ENCODE results near the gene IFIT3. TPM values are rescaled to one million over a fixed set of nuclear protein-coding genes. Genes with fewer than 3 reads are reported as not detected.

IFIT3 gene
- total RNA-seq, 3 donors from 2014 or later (not counting 1 experiment from before 2014, with no cell fraction given) = 12.0 to 31.7 (median 12.2) TPM

DNA sequence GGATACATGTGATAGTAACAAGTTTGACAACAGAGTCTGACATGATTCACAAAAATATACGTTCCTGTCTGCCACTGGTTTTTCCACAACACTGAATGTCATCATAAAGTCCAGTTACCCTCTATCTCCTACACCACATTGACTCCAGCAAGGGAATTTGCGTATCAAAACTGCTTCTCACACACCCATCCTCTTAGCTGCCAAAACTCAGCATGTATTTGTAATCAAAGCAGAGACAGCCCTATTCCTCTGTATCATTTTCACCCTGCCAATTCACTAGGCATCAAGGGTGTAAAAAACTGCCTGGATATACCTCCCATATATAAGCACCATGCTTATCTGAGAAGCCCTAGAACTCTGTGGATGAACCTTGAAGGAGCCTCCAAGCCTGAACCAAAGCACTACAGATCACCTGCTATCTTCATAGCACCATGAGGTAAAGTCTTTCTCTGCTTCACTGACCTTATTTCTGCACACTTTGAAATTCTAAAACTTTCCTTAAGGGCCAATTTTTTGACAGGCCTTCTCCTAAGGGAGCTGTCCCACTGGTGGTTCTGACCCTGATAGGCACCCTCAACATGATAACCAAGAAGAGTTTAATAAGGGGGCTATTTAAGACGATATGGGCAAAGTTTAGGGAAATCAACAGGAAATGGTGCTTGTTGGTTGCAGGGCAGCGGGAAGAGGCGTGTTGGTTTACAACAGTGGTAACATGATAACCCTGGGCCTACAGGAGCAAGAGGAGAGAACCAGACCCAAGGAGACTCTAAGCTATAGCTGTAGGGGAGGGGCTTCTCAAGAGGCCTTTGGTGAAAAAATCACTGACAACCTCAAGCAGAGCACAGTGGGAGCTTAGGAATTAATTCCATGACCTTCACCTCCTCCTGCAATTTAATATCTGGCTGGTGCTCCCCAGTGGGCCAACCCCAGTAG is 50.2 kb downstream of the IFIT3 start, which contains the start of gene IFIT1B:
Gene IFIT1B (plus strand): TSS at position 352 of the 933 bp plus-strand sequence. CDS start 80 bp downstream, at position 432.
- no peak within 1 kb of the TSS for H3K27ac Mint-ChIP-seq
- no peaks in the 10 kb centered on the region for H3K36me3 Mint-ChIP-seq
- no peak for DNase-seq
- Histone ChIP-seq H3K9me3 (ENCODE audit: control insufficient read depth, insufficient read depth, low read length) (no peaks in the 10 kb centered on the region), H3K4me3 (ENCODE audit: low read length) (no peak within 1 kb of the TSS), H3K4me1 (ENCODE audit: control insufficient read depth, insufficient read depth, low read length) (no peaks in the 10 kb centered on the region), H3K36me3 (ENCODE audit: control insufficient read depth, insufficient read depth, low read length) (no peaks in the 10 kb centered on the region), H3K27me3 (ENCODE audit: control insufficient read depth, insufficient read depth, low read length) (no peaks in the 10 kb centered on the region), H3K27ac (ENCODE audit: low read length) (no peak within 1 kb of the TSS)
- peaks cover 3 to 10% of the 10 kb centered on the region in 2 donors for H3K27me3 Mint-ChIP-seq (ENCODE audit: low read depth in 2 of 2)
- TF ChIP-seq, protein P1, sequence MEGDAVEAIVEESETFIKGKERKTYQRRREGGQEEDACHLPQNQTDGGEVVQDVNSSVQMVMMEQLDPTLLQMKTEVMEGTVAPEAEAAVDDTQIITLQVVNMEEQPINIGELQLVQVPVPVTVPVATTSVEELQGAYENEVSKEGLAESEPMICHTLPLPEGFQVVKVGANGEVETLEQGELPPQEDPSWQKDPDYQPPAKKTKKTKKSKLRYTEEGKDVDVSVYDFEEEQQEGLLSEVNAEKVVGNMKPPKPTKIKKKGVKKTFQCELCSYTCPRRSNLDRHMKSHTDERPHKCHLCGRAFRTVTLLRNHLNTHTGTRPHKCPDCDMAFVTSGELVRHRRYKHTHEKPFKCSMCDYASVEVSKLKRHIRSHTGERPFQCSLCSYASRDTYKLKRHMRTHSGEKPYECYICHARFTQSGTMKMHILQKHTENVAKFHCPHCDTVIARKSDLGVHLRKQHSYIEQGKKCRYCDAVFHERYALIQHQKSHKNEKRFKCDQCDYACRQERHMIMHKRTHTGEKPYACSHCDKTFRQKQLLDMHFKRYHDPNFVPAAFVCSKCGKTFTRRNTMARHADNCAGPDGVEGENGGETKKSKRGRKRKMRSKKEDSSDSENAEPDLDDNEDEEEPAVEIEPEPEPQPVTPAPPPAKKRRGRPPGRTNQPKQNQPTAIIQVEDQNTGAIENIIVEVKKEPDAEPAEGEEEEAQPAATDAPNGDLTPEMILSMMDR (IDR thresholded peaks at IDR 0.05) = no peak
- intact Hi-C loops (cut with micrococcal nuclease) = no loop called here
- no peaks in the 10 kb centered on the region for H3K9me3 Mint-ChIP-seq
- no peaks in the 10 kb centered on the region for H3K4me1 Mint-ChIP-seq
- ATAC-seq = no peak
- 88% methylated on average over 5 of the region's 5 CpGs for WGBS (ENCODE audit: insufficient coverage)
- no peak within 1 kb of the TSS for H3K4me3 Mint-ChIP-seq

DNA sequence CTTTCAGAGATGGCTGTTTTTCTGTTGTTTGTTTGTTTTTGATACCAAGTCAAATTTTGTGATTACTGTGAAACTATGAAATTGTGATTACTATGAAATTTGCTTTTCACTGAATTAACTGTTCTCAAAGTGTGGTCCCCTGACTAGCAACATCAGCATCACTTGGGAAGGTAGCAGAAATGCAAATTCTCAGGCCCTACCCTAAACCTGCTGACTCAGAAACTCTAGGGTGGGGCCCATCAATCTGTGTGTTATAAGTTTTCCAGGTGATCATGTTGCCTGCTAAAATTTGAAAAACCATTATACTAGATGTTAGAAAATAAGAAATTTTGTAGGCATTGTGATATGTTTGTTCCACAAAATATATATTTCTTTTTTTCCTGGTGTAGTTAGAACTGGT is 51.3 kb downstream of the IFIT3 start:
- Histone ChIP-seq H3K36me3 (ENCODE audit: control insufficient read depth, insufficient read depth, low read length) (no peaks in the 10 kb centered on the region), H3K27ac (ENCODE audit: low read length) (no peak overlapping the region), H3K4me1 (ENCODE audit: control insufficient read depth, insufficient read depth, low read length) (no peaks in the 10 kb centered on the region), H3K9me3 (ENCODE audit: control insufficient read depth, insufficient read depth, low read length) (no peaks in the 10 kb centered on the region), H3K4me3 (ENCODE audit: low read length) (no peak overlapping the region), H3K27me3 (ENCODE audit: control insufficient read depth, insufficient read depth, low read length) (no peaks in the 10 kb centered on the region)
- H3K36me3 Mint-ChIP-seq = no peaks in the 10 kb centered on the region
- H3K27me3 Mint-ChIP-seq (ENCODE audit: low read depth in 2 of 2) = peaks cover 2 to 10% of the 10 kb centered on the region in 2 donors
- no peak overlapping the region for H3K27ac Mint-ChIP-seq
- DNase-seq (no peak), ATAC-seq (no peak)
- TF ChIP-seq, protein P1 (IDR thresholded peaks at IDR 0.05) = no peak
- no peak overlapping the region for H3K4me3 Mint-ChIP-seq
- no peaks in the 10 kb centered on the region for H3K9me3 Mint-ChIP-seq
- H3K4me1 Mint-ChIP-seq = no peaks in the 10 kb centered on the region
- intact Hi-C loops (cut with micrococcal nuclease) = no loop called here

DNA sequence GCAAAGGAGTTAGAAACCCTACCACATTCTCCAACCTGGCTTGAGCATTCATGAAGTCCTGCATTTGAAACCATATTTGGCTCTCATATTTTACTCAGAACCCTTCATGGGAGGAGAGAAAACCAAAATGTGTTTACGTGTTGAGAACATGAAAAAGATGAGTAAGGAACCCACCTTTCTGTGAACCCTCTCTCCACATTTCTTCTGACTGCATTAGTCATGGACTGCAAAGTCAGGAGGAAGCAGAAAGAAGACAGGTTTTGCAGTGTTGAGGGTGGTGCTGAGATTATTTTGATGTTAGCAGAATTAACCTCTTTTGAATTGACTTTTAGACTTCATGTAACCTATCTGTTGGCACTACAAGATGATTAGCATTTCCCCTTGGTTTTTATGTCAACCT is 55.0 kb downstream of the IFIT3 start:
- Mint-ChIP-seq H3K36me3 (no peaks in the 10 kb centered on the region), H3K4me3 (no peak overlapping the region), H3K9me3 (no peaks in the 10 kb centered on the region), H3K27ac (no peak overlapping the region), H3K27me3 (ENCODE audit: low read depth in 2 of 2) (no peaks in the 10 kb centered on the region), H3K4me1 (no peaks in the 10 kb centered on the region)
- ATAC-seq (no peak), DNase-seq (no peak)
- TF ChIP-seq, protein P1 (IDR thresholded peaks at IDR 0.05) = no peak
- H3K4me1 ChIP-seq (ENCODE audit: control insufficient read depth, insufficient read depth, low read length) = no peaks in the 10 kb centered on the region
- H3K9me3 ChIP-seq (ENCODE audit: control insufficient read depth, insufficient read depth, low read length) = no peaks in the 10 kb centered on the region
- no peak overlapping the region for H3K4me3 ChIP-seq (ENCODE audit: low read length)
- intact Hi-C loops (cut with micrococcal nuclease) = no loop called here
- H3K36me3 ChIP-seq (ENCODE audit: control insufficient read depth, insufficient read depth, low read length) = no peaks in the 10 kb centered on the region
- no peak overlapping the region for H3K27ac ChIP-seq (ENCODE audit: low read length)
- no peaks in the 10 kb centered on the region for H3K27me3 ChIP-seq (ENCODE audit: control insufficient read depth, insufficient read depth, low read length)
- whole genome bisulfite sequencing (ENCODE audit: insufficient coverage) = no CpG with 5 or more reads among the region's 1 CpG
